H7 (cell line): ENCODE data around the gene PCDHB2. TPM values are rescaled to one million over a fixed set of nuclear protein-coding genes. Genes with fewer than 3 reads are reported as not detected.
"Not testable (repeated sequence)": the region's sequence is repeated elsewhere in the genome, so short reads cannot be mapped to it uniquely, and the experiment has no call there.

ENCODE experiments used
- DNase-seq: peaks from one replicate; pipeline ENCODE4 v3.0.0; 2012
- H3K27me3 ChIP-seq: 2 replicates; pipeline ENCODE4 v1.6.0; 2011; ENCODE audit warnings: mild to moderate bottlenecking, low read length; ENCODE audit not compliant: control insufficient read depth, insufficient read depth
- H3K36me3 ChIP-seq: replicated peaks from 2 replicates; pipeline ENCODE4 v1.5.1; 2011; ENCODE audit warnings: low read length; ENCODE audit not compliant: control insufficient read depth, insufficient read depth
- H3K4me3 ChIP-seq: 2 replicates; pipeline ENCODE4 v1.5.1; 2011; ENCODE audit warnings: low read depth, mild to moderate bottlenecking, control low read depth, low read length, moderate library complexity; ENCODE audit not compliant: insufficient read depth
- total RNA-seq: library from RNA; depleted of rRNA; stranded (reverse); fragments of >200 nt; shearing (Covaris generic); gene quantifications from 2 replicates; pipeline ENCODE4 v1.2.3, GENCODE V29; 2014; rRNA removed

Gene PCDHB2
- total RNA-seq, result 0.69 and 1.9 TPM in 2 replicates

GRCh38 chr5:141094481-141095262, at the start of gene PCDHB2:
Gene PCDHB2, plus strand, starts transcription at chr5:141094615. Its CDS starts 176 bp downstream, at chr5:141094791.
- Histone ChIP-seq H3K27me3 (no peaks in the 10 kb centered on the region), H3K4me3 (peak within 1 kb of the TSS; percentile 55), H3K36me3 (no peaks in the 10 kb centered on the region)
- peak; percentile 75 for DNase-seq

GRCh38 chr5:141050622-141051520, 43.5 kb upstream of the PCDHB2 start, which contains the start of gene PCDHB1:
Gene PCDHB1, plus strand, starts transcription at chr5:141051374. Its CDS starts 97 bp downstream, at chr5:141051471.
- H3K36me3 ChIP-seq, result no peaks in the 10 kb centered on the region
- H3K27me3 ChIP-seq, result peaks cover 12% of the 10 kb centered on the region; the same call in 1 of the 2 replicates
- peak; percentile 15 for DNase-seq
- H3K4me3 ChIP-seq, result peak within 1 kb of the TSS; percentile 52

- peaks cover 12% of the 10 kb centered on the region; the same call in 1 of the 2 replicates for H3K27me3 ChIP-seq
- H3K4me3 ChIP-seq, result peak overlapping the region; percentile 52
- no peaks in the 10 kb centered on the region for H3K36me3 ChIP-seq
- peak; percentile 14 for DNase-seq
These were observed 42.9 kb upstream of the PCDHB2 start for GRCh38 chr5:141051521-141051866.

GRCh38 chr5:141077826-141078225, 16.6 kb upstream of the PCDHB2 start:
- DNase-seq, result no peak
- Histone ChIP-seq H3K4me3 (no peak overlapping the region; the same call in 1 of the 2 replicates), H3K36me3 (no peaks in the 10 kb centered on the region), H3K27me3 (no peaks in the 10 kb centered on the region)

GRCh38 chr5:141082228-141082627, 12.2 kb upstream of the PCDHB2 start:
- Histone ChIP-seq H3K27me3 (no peaks in the 10 kb centered on the region), H3K36me3 (no peaks in the 10 kb centered on the region), H3K4me3 (no peak overlapping the region)
- no peak for DNase-seq

- Histone ChIP-seq H3K36me3 (no peaks in the 10 kb centered on the region), H3K27me3 (no peaks in the 10 kb centered on the region), H3K4me3 (peak overlapping the region; percentile 18; the same call in 1 of the 2 replicates)
- DNase-seq, result peak; percentile 55
These were observed 9.9 kb upstream of the PCDHB2 start for GRCh38 chr5:141084487-141084989.

GRCh38 chr5:141095263-141095641, 837 bp downstream of the PCDHB2 start:
- DNase-seq, result no peak
- H3K4me3 ChIP-seq, result peak overlapping the region; percentile 55; the same call in 1 of the 2 replicates
- no peaks in the 10 kb centered on the region for H3K27me3 ChIP-seq
- H3K36me3 ChIP-seq, result no peaks in the 10 kb centered on the region

- not testable (repeated sequence) for H3K27me3 ChIP-seq, H3K36me3 ChIP-seq, DNase-seq, H3K4me3 ChIP-seq
These were observed 1.8 kb downstream of the PCDHB2 start for GRCh38 chr5:141096181-141096580.

GRCh38 chr5:141096586-141096985, 2.2 kb downstream of the PCDHB2 start:
- not testable (repeated sequence) for DNase-seq

GRCh38 chr5:141100243-141100805, 5.9 kb downstream of the PCDHB2 start, which contains the start of gene PCDHB3:
Gene PCDHB3, plus strand, starts transcription at chr5:141100473. Its CDS starts 177 bp downstream, at chr5:141100650.
- DNase-seq, result peak; percentile 73
- no peaks in the 10 kb centered on the region for H3K27me3 ChIP-seq
- H3K36me3 ChIP-seq, result no peaks in the 10 kb centered on the region
- H3K4me3 ChIP-seq, result peak within 1 kb of the TSS; percentile 20

More at GRCh38 chr5:141096586-141096985, 2.2 kb downstream of the PCDHB2 start:
- H3K4me3 ChIP-seq, H3K36me3 ChIP-seq, H3K27me3 ChIP-seq: not testable (repeated sequence)

- DNase-seq, result no peak
- Histone ChIP-seq H3K27me3 (no peaks in the 10 kb centered on the region), H3K36me3 (no peaks in the 10 kb centered on the region), H3K4me3 (no peak overlapping the region)
These were observed 6.6 kb downstream of the PCDHB2 start for GRCh38 chr5:141101059-141101458.

- not testable (repeated sequence) for DNase-seq, H3K4me3 ChIP-seq, H3K36me3 ChIP-seq, H3K27me3 ChIP-seq
These were observed 7.7 kb downstream of the PCDHB2 start for GRCh38 chr5:141102070-141102469.

- H3K36me3 ChIP-seq, DNase-seq, H3K27me3 ChIP-seq, H3K4me3 ChIP-seq: not testable (repeated sequence)
These were observed 8.1 kb downstream of the PCDHB2 start for GRCh38 chr5:141102471-141102870.

- Histone ChIP-seq H3K4me3 (no peak overlapping the region), H3K27me3 (no peaks in the 10 kb centered on the region), H3K36me3 (no peaks in the 10 kb centered on the region)
- DNase-seq, result no peak
These were observed 10.9 kb downstream of the PCDHB2 start for GRCh38 chr5:141105350-141105749.
